Measurements from ENCODE around the gene BTBD9. TPM values are rescaled to one million over a fixed set of nuclear protein-coding genes. Genes with fewer than 3 reads are reported as not detected.

The BTBD9 gene
- total RNA-seq, 1 donor from 2014 or later, result 49.7 TPM

Other genes with a start within 250 kb of the BTBD9 start
- 83.9 TPM for gene GLO1, start 63.2 kb upstream of the BTBD9 start, total RNA-seq
- 0.03 TPM for gene DNAH8, start 75.4 kb upstream of the BTBD9 start, total RNA-seq